ENCODE results near the gene CASS4.
A peak's percentile ranks its signal among the peaks of the same experiment; 100 is the strongest.

- TF ChIP-seq, protein P1, sequence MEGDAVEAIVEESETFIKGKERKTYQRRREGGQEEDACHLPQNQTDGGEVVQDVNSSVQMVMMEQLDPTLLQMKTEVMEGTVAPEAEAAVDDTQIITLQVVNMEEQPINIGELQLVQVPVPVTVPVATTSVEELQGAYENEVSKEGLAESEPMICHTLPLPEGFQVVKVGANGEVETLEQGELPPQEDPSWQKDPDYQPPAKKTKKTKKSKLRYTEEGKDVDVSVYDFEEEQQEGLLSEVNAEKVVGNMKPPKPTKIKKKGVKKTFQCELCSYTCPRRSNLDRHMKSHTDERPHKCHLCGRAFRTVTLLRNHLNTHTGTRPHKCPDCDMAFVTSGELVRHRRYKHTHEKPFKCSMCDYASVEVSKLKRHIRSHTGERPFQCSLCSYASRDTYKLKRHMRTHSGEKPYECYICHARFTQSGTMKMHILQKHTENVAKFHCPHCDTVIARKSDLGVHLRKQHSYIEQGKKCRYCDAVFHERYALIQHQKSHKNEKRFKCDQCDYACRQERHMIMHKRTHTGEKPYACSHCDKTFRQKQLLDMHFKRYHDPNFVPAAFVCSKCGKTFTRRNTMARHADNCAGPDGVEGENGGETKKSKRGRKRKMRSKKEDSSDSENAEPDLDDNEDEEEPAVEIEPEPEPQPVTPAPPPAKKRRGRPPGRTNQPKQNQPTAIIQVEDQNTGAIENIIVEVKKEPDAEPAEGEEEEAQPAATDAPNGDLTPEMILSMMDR (IDR thresholded peaks at IDR 0.05), result no peak
- peak in 1 of 3 donors; percentile 43 for TF ChIP-seq POLR2A (IDR thresholded peaks at IDR 0.05)
Measured at GRCh38 chr20:56411759-56412472, at the start of gene CASS4.
